Epidermal melanocyte (primary cell): ENCODE data around the gene EIF4EBP3.
"Not testable (repeated sequence)": the region's sequence is repeated elsewhere in the genome, so short reads cannot be mapped to it uniquely, and the experiment has no call there.

Source experiments
- DNase-seq: peaks from one replicate; pipeline ENCODE4 v3.0.0; 2011; ENCODE audit warnings: low spot score; ENCODE audit not compliant: insufficient read length

The EIF4EBP3 gene

DNA sequence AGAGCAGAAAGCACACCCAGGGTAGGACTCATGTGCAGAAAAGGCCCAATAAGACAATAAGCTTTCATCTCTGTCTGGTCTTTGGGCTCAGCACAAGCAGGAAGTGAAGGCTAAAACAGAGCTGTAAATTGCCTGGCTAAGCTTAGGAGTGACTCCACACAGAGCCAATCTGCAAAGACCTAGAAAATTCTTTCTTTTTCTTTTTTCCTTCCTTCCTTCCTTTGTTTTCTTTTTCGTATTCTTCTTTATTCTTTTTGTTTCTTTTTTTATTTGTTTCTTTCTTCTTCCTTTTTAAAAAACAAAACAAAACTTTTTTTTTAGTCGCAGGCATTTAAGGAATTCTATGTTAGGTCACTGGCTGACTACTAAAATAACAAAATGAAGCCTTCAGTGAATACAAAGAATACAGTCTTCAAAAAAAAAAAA, 29.3 kb downstream of the EIF4EBP3 start:
- no peak for DNase-seq

GRCh38 chr5:140579188-140579747, 31.8 kb downstream of the EIF4EBP3 start:
- not testable (repeated sequence) for DNase-seq

GRCh38 chr5:140587495-140587894, 40.0 kb downstream of the EIF4EBP3 start:
- no peak for DNase-seq

DNA sequence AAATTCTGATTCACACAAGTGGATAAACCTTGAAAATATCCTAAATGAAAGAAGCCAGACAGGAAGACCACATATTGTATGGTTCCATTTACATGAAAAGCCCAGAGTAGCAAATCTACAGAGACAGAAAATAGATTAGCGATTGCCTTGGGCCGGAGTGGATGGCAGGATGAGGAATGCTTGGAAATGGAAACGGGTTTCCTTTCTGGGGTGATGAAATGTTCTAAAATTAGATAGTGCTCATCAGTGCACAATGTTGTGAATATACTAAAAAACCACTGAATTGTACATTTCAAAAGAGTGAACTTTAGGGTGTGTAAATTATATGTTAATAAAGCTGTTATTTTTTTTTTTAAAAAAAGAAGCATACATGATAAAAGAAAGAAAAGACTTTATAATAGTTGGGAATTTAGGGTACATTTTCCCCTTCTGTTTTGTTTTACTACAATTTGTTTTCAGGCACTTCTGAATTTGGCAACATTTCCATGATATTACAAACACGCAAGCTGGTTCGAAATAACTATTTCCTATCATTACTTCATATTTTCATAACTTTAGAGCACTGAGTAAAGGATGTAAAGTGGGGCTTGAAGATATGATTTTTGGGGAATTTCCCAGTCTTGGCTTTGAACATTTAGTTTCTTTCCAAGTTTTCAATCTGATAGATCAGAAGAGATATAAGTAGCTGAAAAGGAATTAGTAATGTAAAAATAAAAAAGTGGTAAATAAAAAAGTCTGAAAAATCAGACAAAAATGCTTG, 41.0 kb downstream of the EIF4EBP3 start:
- no peak for DNase-seq

- DNase-seq, result no peak
These were observed 43.4 kb downstream of the EIF4EBP3 start for GRCh38 chr5:140590861-140591260.

DNA sequence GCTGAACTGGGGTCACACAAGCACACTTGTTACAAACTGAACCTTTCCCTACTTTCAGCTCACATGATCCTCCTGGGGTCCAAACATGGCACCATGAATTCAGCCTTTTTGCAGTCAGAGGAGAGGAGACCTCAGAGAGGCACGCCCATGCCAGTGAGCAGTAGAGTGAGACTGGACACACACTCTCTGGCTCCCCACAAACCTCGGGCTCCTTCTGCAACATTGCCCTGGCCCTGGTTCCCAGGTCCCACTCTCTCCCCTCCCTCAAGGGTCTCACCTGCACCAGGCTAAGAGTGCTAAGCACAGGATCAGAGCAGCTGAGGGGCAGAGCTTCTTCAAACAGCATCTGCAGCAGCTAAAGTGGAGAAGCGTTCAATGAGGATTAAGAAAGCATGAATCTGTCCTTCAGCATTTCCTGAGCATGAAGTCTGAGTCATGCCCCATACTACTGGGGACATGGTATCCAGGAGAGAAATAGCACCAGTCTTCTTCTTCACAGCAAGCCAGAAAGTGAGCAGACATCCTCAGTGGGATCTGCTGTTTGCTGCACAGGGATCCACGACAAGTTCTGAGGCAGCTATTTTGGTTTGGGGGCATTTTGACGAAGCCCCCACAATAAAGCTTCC, 44.4 kb downstream of the EIF4EBP3 start:
- no peak for DNase-seq

DNA sequence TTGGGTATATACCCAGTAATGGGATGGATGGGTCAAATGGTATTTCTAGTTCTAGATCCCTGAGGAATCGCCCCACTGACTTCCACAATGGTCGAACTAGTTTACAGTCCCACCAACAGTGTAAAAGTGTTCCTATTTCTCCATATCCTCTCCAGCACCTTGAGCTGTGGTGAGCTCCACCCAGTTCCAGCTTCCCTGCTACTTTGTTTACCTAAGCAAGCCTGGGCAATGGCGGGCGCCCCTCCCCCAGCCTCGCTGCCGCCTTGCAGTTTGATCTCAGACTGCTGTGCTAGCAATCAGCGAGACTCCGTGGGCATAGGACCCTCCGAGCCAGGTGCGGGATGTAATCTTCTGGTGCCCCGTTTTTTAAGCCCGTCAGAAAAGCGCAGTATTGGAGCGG, 45.6 kb downstream of the EIF4EBP3 start:
- DNase-seq, result not testable (repeated sequence)

- no peak for DNase-seq
These were observed 46.7 kb downstream of the EIF4EBP3 start for GRCh38 chr5:140594169-140594568.

DNA sequence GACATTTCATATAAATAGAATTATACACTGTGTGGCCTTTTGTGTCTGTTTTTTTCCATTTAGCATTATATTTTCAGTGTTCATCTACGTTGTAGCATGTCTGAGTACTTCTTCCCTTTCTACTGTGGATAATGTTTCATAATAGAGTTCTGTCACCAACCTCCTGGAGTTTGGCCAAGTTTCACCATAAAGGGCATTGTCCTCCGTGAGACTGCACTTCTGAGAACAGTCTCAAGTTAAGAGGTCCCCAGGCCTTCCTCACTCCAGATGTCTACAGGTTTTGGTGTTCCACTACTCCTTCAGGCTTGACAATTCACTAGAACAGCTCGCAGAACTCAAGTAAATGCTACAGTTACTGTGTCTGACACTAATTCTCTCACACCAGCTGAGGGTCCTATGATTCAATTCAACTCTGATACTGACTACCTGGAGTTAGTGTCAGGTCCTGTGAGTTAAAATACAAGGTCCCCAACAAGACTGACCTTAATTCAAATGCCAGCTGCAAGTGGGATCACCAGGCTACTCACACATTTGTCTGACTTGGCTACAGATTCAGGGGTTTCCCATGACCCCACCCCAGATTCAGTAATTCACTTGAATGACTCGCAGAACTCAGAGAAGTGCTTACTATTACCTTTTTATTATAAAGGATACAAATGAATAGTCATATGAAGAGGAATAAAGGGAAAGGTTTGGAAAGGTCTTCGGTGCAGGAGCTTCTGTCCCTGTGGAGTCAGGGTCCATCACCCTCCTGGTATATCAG, 48.3 kb downstream of the EIF4EBP3 start:
- no peak for DNase-seq

DNA sequence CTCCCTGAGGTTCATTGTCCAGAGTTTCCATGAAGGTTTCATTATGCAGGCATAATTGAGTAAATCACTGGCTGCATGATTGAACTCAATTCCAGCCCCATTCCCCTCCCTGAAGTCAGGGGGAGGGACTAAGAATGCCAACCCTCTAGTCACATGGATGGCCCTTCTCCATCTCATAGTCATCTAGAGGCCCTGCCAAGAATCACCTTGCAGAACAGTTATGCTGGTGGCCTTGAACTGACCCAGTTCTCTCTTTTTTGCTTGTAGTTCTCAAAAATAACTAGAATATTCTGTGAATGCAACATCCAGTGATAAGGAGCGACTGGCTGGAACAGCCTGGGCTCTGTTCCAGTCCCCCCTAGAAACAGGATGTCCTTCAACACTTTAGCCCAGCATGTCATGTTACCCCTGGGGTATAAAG, 48.9 kb downstream of the EIF4EBP3 start:
- no peak for DNase-seq

- DNase-seq, result no peak
These were observed 51.4 kb downstream of the EIF4EBP3 start for GRCh38 chr5:140598836-140599235.
